ENCODE results near the gene SUPT5H.

- TF ChIP-seq, protein P1, sequence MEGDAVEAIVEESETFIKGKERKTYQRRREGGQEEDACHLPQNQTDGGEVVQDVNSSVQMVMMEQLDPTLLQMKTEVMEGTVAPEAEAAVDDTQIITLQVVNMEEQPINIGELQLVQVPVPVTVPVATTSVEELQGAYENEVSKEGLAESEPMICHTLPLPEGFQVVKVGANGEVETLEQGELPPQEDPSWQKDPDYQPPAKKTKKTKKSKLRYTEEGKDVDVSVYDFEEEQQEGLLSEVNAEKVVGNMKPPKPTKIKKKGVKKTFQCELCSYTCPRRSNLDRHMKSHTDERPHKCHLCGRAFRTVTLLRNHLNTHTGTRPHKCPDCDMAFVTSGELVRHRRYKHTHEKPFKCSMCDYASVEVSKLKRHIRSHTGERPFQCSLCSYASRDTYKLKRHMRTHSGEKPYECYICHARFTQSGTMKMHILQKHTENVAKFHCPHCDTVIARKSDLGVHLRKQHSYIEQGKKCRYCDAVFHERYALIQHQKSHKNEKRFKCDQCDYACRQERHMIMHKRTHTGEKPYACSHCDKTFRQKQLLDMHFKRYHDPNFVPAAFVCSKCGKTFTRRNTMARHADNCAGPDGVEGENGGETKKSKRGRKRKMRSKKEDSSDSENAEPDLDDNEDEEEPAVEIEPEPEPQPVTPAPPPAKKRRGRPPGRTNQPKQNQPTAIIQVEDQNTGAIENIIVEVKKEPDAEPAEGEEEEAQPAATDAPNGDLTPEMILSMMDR (IDR thresholded peaks at IDR 0.05; ENCODE audit: insufficient read depth, low read length, poor library complexity, severe bottlenecking) = no peak
- TF ChIP-seq EZH2phosphoT487 (conservative IDR thresholded peaks at IDR 0.05; ENCODE audit: low read length) = no peak
Measured at GRCh38 chr19:39506944-39507714, 61.7 kb downstream of the SUPT5H start.
